Spleen (tissue), 7 donors: ENCODE measurements around the gene HSPD1.

Experiments used
- POLR2A ChIP-seq, 3 donors: fragments of 450-650 bp; IDR thresholded peaks; one replicate each; pipeline ENCODE4 v1.5.1; 2017; ENCODE audit warnings: antibody characterized with exemption in 3 of 3, mild to moderate bottlenecking in 1 of 3
- POLR2AphosphoS5 ChIP-seq, 3 donors: sonication (generic); formaldehyde crosslinking; IDR thresholded peaks; one replicate each; pipeline ENCODE4 v1.5.1; 2017; ENCODE audit warnings: antibody characterized with exemption in 3 of 3
- TF ChIP-seq, protein P1 (sequence below), 11 experiments: fragments of 200-600 bp in 7 of 11; fragments of 450-650 bp in 4 of 11; sonication (generic) in 4 of 11; IDR thresholded peaks in 8 of 11; conservative IDR thresholded peaks in 3 of 11; 1 replicate in 7 of 11; 2 replicates in 4 of 11; pipeline versions ENCODE4 v1.4.0 to v1.8.0; 2016 to 2021; ENCODE audit warnings: antibody characterized with exemption in 11 of 11, inconsistent platforms in 4 of 11, mild to moderate bottlenecking in 1 of 11
- donor health status: DM: no; HTN: no; CAD: no; lungs with moderate emphysema.
- donor health status: DM: no; HTN: no; CAD: no.
- donor health status: DM: no; HTN: no; CAD: no.

DNA sequence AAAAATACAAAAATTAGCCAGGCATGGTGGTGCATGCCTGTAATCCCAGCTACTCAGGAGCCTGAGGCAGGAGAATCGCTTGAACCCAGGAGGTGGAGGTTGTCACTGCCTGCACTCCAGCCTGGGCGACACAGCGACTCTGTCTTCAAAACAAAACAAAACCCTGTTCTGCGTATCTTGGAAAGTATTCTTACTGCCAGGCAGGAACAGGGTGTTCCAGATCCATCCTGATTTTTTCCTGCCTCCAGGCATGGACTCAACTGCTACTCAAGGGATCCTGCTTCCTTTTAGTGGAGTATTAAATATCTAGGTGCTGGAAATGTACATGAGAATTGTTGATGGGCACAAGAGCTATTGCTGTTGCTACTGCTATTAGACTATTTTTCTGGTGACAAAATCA lies 12.3 kb downstream of the HSPD1 start:
- TF ChIP-seq, protein P1, sequence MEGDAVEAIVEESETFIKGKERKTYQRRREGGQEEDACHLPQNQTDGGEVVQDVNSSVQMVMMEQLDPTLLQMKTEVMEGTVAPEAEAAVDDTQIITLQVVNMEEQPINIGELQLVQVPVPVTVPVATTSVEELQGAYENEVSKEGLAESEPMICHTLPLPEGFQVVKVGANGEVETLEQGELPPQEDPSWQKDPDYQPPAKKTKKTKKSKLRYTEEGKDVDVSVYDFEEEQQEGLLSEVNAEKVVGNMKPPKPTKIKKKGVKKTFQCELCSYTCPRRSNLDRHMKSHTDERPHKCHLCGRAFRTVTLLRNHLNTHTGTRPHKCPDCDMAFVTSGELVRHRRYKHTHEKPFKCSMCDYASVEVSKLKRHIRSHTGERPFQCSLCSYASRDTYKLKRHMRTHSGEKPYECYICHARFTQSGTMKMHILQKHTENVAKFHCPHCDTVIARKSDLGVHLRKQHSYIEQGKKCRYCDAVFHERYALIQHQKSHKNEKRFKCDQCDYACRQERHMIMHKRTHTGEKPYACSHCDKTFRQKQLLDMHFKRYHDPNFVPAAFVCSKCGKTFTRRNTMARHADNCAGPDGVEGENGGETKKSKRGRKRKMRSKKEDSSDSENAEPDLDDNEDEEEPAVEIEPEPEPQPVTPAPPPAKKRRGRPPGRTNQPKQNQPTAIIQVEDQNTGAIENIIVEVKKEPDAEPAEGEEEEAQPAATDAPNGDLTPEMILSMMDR (IDR thresholded peaks at IDR 0.05 in 8 of 11, conservative IDR thresholded peaks at IDR 0.05 in 3 of 11) = no peak
- TF ChIP-seq POLR2A (IDR thresholded peaks at IDR 0.05) (no peak), POLR2AphosphoS5 (IDR thresholded peaks at IDR 0.05) (peak in 1 of 3 donors; percentile 12)
